ENCODE measurements around the gene GUK1. TPM values are rescaled to one million over a fixed set of nuclear protein-coding genes. Genes with fewer than 3 reads are reported as not detected.

Gene GUK1
- total and polyA plus RNA-seq, 2 experiments from 2014 or later = 87.5 to 121 TPM

DNA sequence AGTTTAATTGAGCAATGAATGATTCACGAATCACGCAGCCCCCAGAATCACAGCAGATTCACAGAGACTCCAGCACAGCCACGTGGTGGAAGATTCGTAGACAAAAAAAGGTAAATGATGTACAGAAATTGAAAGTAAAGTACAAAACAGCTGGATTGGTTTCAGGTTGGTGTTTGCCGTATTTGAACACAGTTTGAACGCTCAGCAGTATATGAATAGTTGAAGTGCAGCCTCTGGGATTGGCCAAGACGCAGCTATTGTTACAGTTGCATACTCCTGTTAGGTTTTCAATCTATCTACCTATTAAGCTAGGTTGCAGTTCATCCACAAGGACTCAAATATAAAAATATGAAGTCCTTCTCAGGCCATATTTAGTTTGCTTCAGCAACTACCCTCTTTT, 27.9 kb upstream of the GUK1 start:
- Histone ChIP-seq H3K27me3 (ENCODE audit: insufficient read depth) (peaks cover 10% of the 10 kb centered on the region; the same call in 1 of the 2 replicates), H3F3A (replicated peaks; ENCODE audit: low read depth) (no peaks in the 10 kb centered on the region)
- H3K4me3 Mint-ChIP-seq = no peak overlapping the region

More for the DNA sequence above, 27.9 kb upstream of the GUK1 start:
- no peak overlapping the region for H3K27ac ChIP-seq (ENCODE audit: low read depth)
- H3K4me1 Mint-ChIP-seq = peaks cover 12% of the 10 kb centered on the region
- no peak overlapping the region for H3K4me2 ChIP-seq
- H2AFZ ChIP-seq = no peak overlapping the region
- peaks cover 8% of the 10 kb centered on the region for H3K79me2 ChIP-seq (replicated peaks; ENCODE audit: insufficient read depth)
- H3K4me3 ChIP-seq = no peak overlapping the region
- H3K27me3 Mint-ChIP-seq (ENCODE audit: insufficient read depth, low read depth, poor library complexity) = peaks cover 17% of the 10 kb centered on the region
- TF ChIP-seq, protein P1, sequence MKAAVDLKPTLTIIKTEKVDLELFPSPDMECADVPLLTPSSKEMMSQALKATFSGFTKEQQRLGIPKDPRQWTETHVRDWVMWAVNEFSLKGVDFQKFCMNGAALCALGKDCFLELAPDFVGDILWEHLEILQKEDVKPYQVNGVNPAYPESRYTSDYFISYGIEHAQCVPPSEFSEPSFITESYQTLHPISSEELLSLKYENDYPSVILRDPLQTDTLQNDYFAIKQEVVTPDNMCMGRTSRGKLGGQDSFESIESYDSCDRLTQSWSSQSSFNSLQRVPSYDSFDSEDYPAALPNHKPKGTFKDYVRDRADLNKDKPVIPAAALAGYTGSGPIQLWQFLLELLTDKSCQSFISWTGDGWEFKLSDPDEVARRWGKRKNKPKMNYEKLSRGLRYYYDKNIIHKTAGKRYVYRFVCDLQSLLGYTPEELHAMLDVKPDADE (IDR thresholded peaks at IDR 0.05) = no peak
- TF ChIP-seq JUNB (IDR thresholded peaks at IDR 0.05; ENCODE audit: unreplicated experiment) (no peak), NANOG (IDR thresholded peaks at IDR 0.05; ENCODE audit: borderline replicate concordance) (no peak), POLR2AphosphoS5 (IDR thresholded peaks at IDR 0.05; ENCODE audit: low read depth) (no peak), ZNF114 (CRISPR knock-in tag; IDR thresholded peaks at IDR 0.05) (no peak), STAT1 (IDR thresholded peaks at IDR 0.05; ENCODE audit: unreplicated experiment) (no peak), CREB1 (CRISPR knock-in tag; IDR thresholded peaks at IDR 0.05; ENCODE audit: low read depth) (no peak), EZH2 (IDR thresholded peaks at IDR 0.05; ENCODE audit: low read depth, unreplicated experiment) (no peak), EZH2phosphoT487 (IDR thresholded peaks at IDR 0.05; ENCODE audit: unreplicated experiment) (no peak), ZNF331 (CRISPR knock-in tag; IDR thresholded peaks at IDR 0.05; ENCODE audit: low read depth) (no peak)
- TF ChIP-seq, protein P2, sequence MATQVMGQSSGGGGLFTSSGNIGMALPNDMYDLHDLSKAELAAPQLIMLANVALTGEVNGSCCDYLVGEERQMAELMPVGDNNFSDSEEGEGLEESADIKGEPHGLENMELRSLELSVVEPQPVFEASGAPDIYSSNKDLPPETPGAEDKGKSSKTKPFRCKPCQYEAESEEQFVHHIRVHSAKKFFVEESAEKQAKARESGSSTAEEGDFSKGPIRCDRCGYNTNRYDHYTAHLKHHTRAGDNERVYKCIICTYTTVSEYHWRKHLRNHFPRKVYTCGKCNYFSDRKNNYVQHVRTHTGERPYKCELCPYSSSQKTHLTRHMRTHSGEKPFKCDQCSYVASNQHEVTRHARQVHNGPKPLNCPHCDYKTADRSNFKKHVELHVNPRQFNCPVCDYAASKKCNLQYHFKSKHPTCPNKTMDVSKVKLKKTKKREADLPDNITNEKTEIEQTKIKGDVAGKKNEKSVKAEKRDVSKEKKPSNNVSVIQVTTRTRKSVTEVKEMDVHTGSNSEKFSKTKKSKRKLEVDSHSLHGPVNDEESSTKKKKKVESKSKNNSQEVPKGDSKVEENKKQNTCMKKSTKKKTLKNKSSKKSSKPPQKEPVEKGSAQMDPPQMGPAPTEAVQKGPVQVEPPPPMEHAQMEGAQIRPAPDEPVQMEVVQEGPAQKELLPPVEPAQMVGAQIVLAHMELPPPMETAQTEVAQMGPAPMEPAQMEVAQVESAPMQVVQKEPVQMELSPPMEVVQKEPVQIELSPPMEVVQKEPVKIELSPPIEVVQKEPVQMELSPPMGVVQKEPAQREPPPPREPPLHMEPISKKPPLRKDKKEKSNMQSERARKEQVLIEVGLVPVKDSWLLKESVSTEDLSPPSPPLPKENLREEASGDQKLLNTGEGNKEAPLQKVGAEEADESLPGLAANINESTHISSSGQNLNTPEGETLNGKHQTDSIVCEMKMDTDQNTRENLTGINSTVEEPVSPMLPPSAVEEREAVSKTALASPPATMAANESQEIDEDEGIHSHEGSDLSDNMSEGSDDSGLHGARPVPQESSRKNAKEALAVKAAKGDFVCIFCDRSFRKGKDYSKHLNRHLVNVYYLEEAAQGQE (IDR thresholded peaks at IDR 0.05; ENCODE audit: unreplicated experiment) = no peak
- TF ChIP-seq, protein P3, sequence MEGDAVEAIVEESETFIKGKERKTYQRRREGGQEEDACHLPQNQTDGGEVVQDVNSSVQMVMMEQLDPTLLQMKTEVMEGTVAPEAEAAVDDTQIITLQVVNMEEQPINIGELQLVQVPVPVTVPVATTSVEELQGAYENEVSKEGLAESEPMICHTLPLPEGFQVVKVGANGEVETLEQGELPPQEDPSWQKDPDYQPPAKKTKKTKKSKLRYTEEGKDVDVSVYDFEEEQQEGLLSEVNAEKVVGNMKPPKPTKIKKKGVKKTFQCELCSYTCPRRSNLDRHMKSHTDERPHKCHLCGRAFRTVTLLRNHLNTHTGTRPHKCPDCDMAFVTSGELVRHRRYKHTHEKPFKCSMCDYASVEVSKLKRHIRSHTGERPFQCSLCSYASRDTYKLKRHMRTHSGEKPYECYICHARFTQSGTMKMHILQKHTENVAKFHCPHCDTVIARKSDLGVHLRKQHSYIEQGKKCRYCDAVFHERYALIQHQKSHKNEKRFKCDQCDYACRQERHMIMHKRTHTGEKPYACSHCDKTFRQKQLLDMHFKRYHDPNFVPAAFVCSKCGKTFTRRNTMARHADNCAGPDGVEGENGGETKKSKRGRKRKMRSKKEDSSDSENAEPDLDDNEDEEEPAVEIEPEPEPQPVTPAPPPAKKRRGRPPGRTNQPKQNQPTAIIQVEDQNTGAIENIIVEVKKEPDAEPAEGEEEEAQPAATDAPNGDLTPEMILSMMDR (conservative IDR thresholded peaks at IDR 0.05; ENCODE audit: low read depth in 2 of 2) = no peak
- TF ChIP-seq, protein P4, sequence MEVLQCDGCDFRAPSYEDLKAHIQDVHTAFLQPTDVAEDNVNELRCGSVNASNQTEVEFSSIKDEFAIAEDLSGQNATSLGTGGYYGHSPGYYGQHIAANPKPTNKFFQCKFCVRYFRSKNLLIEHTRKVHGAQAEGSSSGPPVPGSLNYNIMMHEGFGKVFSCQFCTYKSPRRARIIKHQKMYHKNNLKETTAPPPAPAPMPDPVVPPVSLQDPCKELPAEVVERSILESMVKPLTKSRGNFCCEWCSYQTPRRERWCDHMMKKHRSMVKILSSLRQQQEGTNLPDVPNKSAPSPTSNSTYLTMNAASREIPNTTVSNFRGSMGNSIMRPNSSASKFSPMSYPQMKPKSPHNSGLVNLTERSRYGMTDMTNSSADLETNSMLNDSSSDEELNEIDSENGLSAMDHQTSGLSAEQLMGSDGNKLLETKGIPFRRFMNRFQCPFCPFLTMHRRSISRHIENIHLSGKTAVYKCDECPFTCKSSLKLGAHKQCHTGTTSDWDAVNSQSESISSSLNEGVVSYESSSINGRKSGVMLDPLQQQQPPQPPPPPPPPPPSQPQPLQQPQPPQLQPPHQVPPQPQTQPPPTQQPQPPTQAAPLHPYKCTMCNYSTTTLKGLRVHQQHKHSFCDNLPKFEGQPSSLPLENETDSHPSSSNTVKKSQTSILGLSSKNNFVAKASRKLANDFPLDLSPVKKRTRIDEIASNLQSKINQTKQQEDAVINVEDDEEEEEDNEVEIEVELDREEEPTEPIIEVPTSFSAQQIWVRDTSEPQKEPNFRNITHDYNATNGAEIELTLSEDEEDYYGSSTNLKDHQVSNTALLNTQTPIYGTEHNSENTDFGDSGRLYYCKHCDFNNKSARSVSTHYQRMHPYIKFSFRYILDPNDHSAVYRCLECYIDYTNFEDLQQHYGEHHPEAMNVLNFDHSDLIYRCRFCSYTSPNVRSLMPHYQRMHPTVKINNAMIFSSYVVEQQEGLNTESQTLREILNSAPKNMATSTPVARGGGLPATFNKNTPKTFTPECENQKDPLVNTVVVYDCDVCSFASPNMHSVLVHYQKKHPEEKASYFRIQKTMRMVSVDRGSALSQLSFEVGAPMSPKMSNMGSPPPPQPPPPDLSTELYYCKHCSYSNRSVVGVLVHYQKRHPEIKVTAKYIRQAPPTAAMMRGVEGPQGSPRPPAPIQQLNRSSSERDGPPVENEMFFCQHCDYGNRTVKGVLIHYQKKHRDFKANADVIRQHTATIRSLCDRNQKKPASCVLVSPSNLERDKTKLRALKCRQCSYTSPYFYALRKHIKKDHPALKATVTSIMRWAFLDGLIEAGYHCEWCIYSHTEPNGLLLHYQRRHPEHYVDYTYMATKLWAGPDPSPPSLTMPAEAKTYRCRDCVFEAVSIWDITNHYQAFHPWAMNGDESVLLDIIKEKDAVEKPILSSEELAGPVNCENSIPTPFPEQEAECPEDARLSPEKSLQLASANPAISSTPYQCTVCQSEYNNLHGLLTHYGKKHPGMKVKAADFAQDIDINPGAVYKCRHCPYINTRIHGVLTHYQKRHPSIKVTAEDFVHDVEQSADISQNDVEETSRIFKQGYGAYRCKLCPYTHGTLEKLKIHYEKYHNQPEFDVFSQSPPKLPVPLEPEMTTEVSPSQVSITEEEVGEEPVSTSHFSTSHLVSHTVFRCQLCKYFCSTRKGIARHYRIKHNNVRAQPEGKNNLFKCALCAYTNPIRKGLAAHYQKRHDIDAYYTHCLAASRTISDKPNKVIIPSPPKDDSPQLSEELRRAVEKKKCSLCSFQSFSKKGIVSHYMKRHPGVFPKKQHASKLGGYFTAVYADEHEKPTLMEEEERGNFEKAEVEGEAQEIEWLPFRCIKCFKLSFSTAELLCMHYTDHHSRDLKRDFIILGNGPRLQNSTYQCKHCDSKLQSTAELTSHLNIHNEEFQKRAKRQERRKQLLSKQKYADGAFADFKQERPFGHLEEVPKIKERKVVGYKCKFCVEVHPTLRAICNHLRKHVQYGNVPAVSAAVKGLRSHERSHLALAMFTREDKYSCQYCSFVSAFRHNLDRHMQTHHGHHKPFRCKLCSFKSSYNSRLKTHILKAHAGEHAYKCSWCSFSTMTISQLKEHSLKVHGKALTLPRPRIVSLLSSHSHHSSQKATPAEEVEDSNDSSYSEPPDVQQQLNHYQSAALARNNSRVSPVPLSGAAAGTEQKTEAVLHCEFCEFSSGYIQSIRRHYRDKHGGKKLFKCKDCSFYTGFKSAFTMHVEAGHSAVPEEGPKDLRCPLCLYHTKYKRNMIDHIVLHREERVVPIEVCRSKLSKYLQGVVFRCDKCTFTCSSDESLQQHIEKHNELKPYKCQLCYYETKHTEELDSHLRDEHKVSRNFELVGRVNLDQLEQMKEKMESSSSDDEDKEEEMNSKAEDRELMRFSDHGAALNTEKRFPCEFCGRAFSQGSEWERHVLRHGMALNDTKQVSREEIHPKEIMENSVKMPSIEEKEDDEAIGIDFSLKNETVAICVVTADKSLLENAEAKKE (CRISPR knock-in tag; IDR thresholded peaks at IDR 0.05) = no peak
- no peak overlapping the region for H3K27ac Mint-ChIP-seq
- H3K36me3 ChIP-seq (ENCODE audit: insufficient read depth) = no peaks in the 10 kb centered on the region
- H3K9me3 Mint-ChIP-seq = peaks cover 18% of the 10 kb centered on the region
- DNase-seq (ENCODE audit: low spot score) (no peak), ATAC-seq (no peak)
- no peaks in the 10 kb centered on the region; the same call in 1 of the 2 replicates for H4K20me1 ChIP-seq (replicated peaks; ENCODE audit: insufficient read depth)
- H3K36me3 Mint-ChIP-seq (ENCODE audit: low read depth) = peaks cover 2% of the 10 kb centered on the region; the same call in 2 of the 3 replicates
- 0 out of 2 replicates have a peak, but pooled peaks cover 4% of the 10 kb centered on the region for H3K9me2 ChIP-seq (ENCODE audit: insufficient read depth)
- H3K4me1 ChIP-seq (ENCODE audit: insufficient read depth) = peaks cover 4% of the 10 kb centered on the region; the same call in 1 of the 2 replicates

Measured in GM23338 (cell line).